ENCODE measurements around the gene AFF3.
A peak's percentile ranks its signal among the peaks of the same experiment; 100 is the strongest.

Gene AFF3

DNA sequence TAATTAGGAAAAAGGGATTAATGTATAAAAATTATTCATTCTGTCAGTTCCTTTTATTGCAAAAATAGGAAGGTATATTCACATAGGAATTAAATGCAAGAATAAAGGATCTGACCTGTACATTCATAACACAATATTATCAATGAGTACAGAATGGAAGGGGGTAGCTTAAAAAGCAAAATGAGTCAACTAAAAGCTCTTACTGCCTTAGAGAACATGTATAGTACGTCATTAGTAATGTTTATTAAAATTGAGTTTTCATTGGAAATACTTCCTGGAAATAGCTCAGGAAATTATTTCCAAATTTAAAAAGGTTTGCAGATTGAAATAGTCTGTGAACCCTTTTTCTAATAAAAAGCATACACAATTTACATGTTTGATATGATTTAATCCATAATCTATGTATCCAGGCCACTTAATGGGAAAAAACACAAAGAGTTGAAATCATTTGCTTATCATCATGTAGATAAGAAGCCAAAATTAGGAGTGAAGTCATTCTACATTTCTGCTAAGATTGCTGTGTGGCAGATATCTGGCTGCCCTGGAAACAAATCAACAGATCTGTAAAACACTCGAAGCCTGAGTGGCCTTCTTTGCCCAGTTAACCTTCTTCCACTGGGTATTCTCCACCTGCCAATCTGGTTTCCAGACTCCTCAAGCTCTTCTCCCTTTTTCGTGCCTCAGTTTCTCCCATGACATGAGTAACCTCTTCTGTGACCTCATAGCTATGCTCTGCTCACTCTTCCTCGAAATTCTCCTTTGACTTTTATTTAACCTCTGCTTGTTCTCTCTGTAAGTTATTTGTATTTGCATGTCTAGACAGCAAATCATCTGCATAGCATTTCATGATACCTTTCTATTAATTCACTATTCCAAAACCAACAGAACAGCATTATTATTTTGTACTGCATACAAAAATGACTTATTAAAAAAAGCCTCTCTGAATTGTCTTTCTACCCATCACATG lies 471.3 kb downstream of the AFF3 start:
- peak; percentile 42; the same call in 1 of the 3 replicates for ATAC-seq
- TF ChIP-seq, protein P1, sequence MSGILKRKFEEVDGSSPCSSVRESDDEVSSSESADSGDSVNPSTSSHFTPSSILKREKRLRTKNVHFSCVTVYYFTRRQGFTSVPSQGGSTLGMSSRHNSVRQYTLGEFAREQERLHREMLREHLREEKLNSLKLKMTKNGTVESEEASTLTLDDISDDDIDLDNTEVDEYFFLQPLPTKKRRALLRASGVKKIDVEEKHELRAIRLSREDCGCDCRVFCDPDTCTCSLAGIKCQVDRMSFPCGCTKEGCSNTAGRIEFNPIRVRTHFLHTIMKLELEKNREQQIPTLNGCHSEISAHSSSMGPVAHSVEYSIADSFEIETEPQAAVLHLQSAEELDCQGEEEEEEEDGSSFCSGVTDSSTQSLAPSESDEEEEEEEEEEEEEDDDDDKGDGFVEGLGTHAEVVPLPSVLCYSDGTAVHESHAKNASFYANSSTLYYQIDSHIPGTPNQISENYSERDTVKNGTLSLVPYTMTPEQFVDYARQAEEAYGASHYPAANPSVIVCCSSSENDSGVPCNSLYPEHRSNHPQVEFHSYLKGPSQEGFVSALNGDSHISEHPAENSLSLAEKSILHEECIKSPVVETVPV (CRISPR knock-in tag; IDR thresholded peaks at IDR 0.05) = no peak
- peak; percentile 14; the same call in 1 of the 2 replicates for TF ChIP-seq ZNF8 (CRISPR knock-in tag; IDR thresholded peaks at IDR 0.05)
- TF ChIP-seq, protein P2, sequence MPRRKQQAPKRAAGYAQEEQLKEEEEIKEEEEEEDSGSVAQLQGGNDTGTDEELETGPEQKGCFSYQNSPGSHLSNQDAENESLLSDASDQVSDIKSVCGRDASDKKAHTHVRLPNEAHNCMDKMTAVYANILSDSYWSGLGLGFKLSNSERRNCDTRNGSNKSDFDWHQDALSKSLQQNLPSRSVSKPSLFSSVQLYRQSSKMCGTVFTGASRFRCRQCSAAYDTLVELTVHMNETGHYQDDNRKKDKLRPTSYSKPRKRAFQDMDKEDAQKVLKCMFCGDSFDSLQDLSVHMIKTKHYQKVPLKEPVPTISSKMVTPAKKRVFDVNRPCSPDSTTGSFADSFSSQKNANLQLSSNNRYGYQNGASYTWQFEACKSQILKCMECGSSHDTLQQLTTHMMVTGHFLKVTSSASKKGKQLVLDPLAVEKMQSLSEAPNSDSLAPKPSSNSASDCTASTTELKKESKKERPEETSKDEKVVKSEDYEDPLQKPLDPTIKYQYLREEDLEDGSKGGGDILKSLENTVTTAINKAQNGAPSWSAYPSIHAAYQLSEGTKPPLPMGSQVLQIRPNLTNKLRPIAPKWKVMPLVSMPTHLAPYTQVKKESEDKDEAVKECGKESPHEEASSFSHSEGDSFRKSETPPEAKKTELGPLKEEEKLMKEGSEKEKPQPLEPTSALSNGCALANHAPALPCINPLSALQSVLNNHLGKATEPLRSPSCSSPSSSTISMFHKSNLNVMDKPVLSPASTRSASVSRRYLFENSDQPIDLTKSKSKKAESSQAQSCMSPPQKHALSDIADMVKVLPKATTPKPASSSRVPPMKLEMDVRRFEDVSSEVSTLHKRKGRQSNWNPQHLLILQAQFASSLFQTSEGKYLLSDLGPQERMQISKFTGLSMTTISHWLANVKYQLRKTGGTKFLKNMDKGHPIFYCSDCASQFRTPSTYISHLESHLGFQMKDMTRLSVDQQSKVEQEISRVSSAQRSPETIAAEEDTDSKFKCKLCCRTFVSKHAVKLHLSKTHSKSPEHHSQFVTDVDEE (CRISPR knock-in tag; IDR thresholded peaks at IDR 0.05) = peak; percentile 73
- peak; percentile 61; the same call in 1 of the 2 replicates for TF ChIP-seq ZFP3 (CRISPR knock-in tag; IDR thresholded peaks at IDR 0.05)
- TF ChIP-seq ZNF565 (CRISPR knock-in tag; conservative IDR thresholded peaks at IDR 0.05; ENCODE audit: low read depth) = no peak
- TF ChIP-seq SNAI2 (CRISPR knock-in tag; IDR thresholded peaks at IDR 0.05) = no peak
- peak; percentile 89 for TF ChIP-seq ISL1 (CRISPR knock-in tag; IDR thresholded peaks at IDR 0.05)
- TF ChIP-seq ARNTL (CRISPR knock-in tag; IDR thresholded peaks at IDR 0.05; ENCODE audit: borderline replicate concordance, low read depth) = no peak
- TF ChIP-seq ESRRG (CRISPR knock-in tag; IDR thresholded peaks at IDR 0.05) = no peak
- no peak for TF ChIP-seq ZNF70 (CRISPR knock-in tag; IDR thresholded peaks at IDR 0.05)
- TF ChIP-seq TCF4 (CRISPR knock-in tag; IDR thresholded peaks at IDR 0.05; ENCODE audit: borderline replicate concordance) = peak; percentile 79
- TF ChIP-seq TOX (CRISPR knock-in tag; IDR thresholded peaks at IDR 0.05; ENCODE audit: borderline replicate concordance) = no peak
- TF ChIP-seq, protein P3, sequence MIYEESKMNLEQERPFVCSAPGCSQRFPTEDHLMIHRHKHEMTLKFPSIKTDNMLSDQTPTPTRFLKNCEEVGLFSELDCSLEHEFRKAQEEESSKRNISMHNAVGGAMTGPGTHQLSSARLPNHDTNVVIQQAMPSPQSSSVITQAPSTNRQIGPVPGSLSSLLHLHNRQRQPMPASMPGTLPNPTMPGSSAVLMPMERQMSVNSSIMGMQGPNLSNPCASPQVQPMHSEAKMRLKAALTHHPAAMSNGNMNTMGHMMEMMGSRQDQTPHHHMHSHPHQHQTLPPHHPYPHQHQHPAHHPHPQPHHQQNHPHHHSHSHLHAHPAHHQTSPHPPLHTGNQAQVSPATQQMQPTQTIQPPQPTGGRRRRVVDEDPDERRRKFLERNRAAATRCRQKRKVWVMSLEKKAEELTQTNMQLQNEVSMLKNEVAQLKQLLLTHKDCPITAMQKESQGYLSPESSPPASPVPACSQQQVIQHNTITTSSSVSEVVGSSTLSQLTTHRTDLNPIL (CRISPR knock-in tag; IDR thresholded peaks at IDR 0.05; ENCODE audit: low read depth) = peak; percentile 90
- TF ChIP-seq PATZ1 (CRISPR knock-in tag; IDR thresholded peaks at IDR 0.05; ENCODE audit: borderline replicate concordance) = no peak
- TF ChIP-seq CSDC2 (CRISPR knock-in tag; IDR thresholded peaks at IDR 0.05) = 0 out of 2 replicates have a peak, but pooled peaks have one; percentile 41

DNA sequence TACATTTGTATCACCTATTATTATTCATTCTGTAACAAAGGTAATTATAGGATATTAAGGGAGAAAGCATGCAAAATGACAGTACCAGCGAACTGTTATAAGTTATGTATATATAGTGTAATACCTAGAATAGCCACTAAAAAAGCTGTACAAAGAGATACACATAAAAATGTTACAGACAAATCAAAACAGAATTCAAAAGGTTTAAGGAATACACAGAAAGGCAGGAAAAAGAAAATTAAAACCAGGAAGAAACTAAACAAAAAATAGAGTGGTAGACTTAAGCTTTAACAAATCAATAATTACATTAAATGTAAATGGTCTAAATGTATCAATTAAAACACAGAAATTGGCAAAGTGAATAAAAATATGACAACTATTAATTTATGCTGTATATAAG lies 476.1 kb downstream of the AFF3 start:
- no peak for ATAC-seq
- TF ChIP-seq OSR1 (CRISPR knock-in tag; IDR thresholded peaks at IDR 0.05) = no peak

- TF ChIP-seq, protein P1 (CRISPR knock-in tag; IDR thresholded peaks at IDR 0.05) = no peak
- TF ChIP-seq PATZ1 (CRISPR knock-in tag; IDR thresholded peaks at IDR 0.05; ENCODE audit: borderline replicate concordance) = no peak
- TF ChIP-seq OSR1 (CRISPR knock-in tag; IDR thresholded peaks at IDR 0.05) = no peak
- TF ChIP-seq TOX (CRISPR knock-in tag; IDR thresholded peaks at IDR 0.05; ENCODE audit: borderline replicate concordance) = no peak
- ATAC-seq = no peak
These were observed 478.7 kb downstream of the AFF3 start for GRCh38 chr2:99663641-99664040.

Data from SK-N-SH treated with all-trans-retinoic acid at 6 μM for 48 hours (cell line).